ENCODE results near the gene EGR2. TPM values are rescaled to one million over a fixed set of nuclear protein-coding genes. Genes with fewer than 3 reads are reported as not detected.
A peak's percentile ranks its signal among the peaks of the same experiment; 100 is the strongest.

EGR2 gene
- polyA plus RNA-seq, 4 donors: 0.45 to 5.4 (median 0.88) TPM

- H3K4me3 ChIP-seq (ENCODE audit: low read depth in 1 of 3, low read length in 3 of 3): no peak overlapping the region
- H3K27ac ChIP-seq (ENCODE audit: low read depth in 1 of 3, low read length in 2 of 3): no peak overlapping the region
- FAIRE-seq (no peak), DNase-seq (peak in 1 of 2 donors; percentile 7)
- no peaks in the 10 kb centered on the region for H3K9me3 ChIP-seq (ENCODE audit: control insufficient read depth in 2 of 2, insufficient read depth in 1 of 2, low read depth in 1 of 2, low read length in 1 of 2)
- no peaks in the 10 kb centered on the region for H3K4me1 ChIP-seq (ENCODE audit: control insufficient read depth in 3 of 3, insufficient read depth in 2 of 3, low read depth in 1 of 3, low read length in 2 of 3)
- H3K36me3 ChIP-seq (ENCODE audit: control insufficient read depth in 3 of 3, insufficient read depth in 2 of 3, low read depth in 1 of 3, low read length in 3 of 3): no peaks in the 10 kb centered on the region
- 43 to 87% (median 62%) methylated on average over 2 of the region's 2 CpGs for WGBS, 3 donors
- H3K27me3 ChIP-seq (ENCODE audit: control insufficient read depth in 3 of 3, insufficient read depth in 3 of 3, low read length in 3 of 3): no peaks in the 10 kb centered on the region
Measured at GRCh38 chr10:62851442-62851841, 35.3 kb upstream of the EGR2 start.

- FAIRE-seq: no peak
- 56 to 68% (median 59%) methylated on average over 3 of the region's 3 CpGs for WGBS, 3 donors
- Histone ChIP-seq H3K36me3 (ENCODE audit: control insufficient read depth in 3 of 3, insufficient read depth in 2 of 3, low read depth in 1 of 3, low read length in 3 of 3) (no peaks in the 10 kb centered on the region), H3K4me1 (ENCODE audit: control insufficient read depth in 3 of 3, insufficient read depth in 2 of 3, low read depth in 1 of 3, low read length in 2 of 3) (no peaks in the 10 kb centered on the region), H3K4me3 (ENCODE audit: low read depth in 1 of 3, low read length in 3 of 3) (no peak overlapping the region), H3K27me3 (ENCODE audit: control insufficient read depth in 3 of 3, insufficient read depth in 3 of 3, low read length in 3 of 3) (no peaks in the 10 kb centered on the region), H3K9me3 (ENCODE audit: control insufficient read depth in 2 of 2, insufficient read depth in 1 of 2, low read depth in 1 of 2, low read length in 1 of 2) (no peaks in the 10 kb centered on the region), H3K27ac (ENCODE audit: low read depth in 1 of 3, low read length in 2 of 3) (no peak overlapping the region)
- DNase-seq: no peak
Measured at GRCh38 chr10:62850646-62851045, 34.5 kb upstream of the EGR2 start.

- Histone ChIP-seq H3K27me3 (ENCODE audit: control insufficient read depth in 3 of 3, insufficient read depth in 3 of 3, low read length in 3 of 3) (peaks cover 0 to 3% (median 0%) of the 10 kb centered on the region in 3 donors), H3K9me3 (ENCODE audit: control insufficient read depth in 2 of 2, insufficient read depth in 1 of 2, low read depth in 1 of 2, low read length in 1 of 2) (no peaks in the 10 kb centered on the region), H3K4me3 (ENCODE audit: low read depth in 1 of 3, low read length in 3 of 3) (no peak overlapping the region), H3K36me3 (ENCODE audit: control insufficient read depth in 3 of 3, insufficient read depth in 2 of 3, low read depth in 1 of 3, low read length in 3 of 3) (no peaks in the 10 kb centered on the region), H3K27ac (ENCODE audit: low read depth in 1 of 3, low read length in 2 of 3) (no peak overlapping the region), H3K4me1 (ENCODE audit: control insufficient read depth in 3 of 3, insufficient read depth in 2 of 3, low read depth in 1 of 3, low read length in 2 of 3) (no peaks in the 10 kb centered on the region)
- FAIRE-seq (no peak), DNase-seq (no peak)
Measured at GRCh38 chr10:62847433-62847832, 31.3 kb upstream of the EGR2 start.

GRCh38 chr10:62844280-62845011 lies 28.3 kb upstream of the EGR2 start:
- Histone ChIP-seq H3K4me3 (ENCODE audit: low read depth in 1 of 3, low read length in 3 of 3) (no peak overlapping the region), H3K4me1 (ENCODE audit: control insufficient read depth in 3 of 3, insufficient read depth in 2 of 3, low read depth in 1 of 3, low read length in 2 of 3) (no peaks in the 10 kb centered on the region), H3K27me3 (ENCODE audit: control insufficient read depth in 3 of 3, insufficient read depth in 3 of 3, low read length in 3 of 3) (peaks cover 0 to 3% (median 0%) of the 10 kb centered on the region in 3 donors), H3K36me3 (ENCODE audit: control insufficient read depth in 3 of 3, insufficient read depth in 2 of 3, low read depth in 1 of 3, low read length in 3 of 3) (no peaks in the 10 kb centered on the region), H3K27ac (ENCODE audit: low read depth in 1 of 3, low read length in 2 of 3) (no peak overlapping the region), H3K9me3 (ENCODE audit: control insufficient read depth in 2 of 2, insufficient read depth in 1 of 2, low read depth in 1 of 2, low read length in 1 of 2) (no peaks in the 10 kb centered on the region)
- WGBS, 3 donors: 56 to 74% (median 71%) methylated on average over 7 of the region's 7 CpGs
- no peak for DNase-seq
- no peak for FAIRE-seq

- no peak overlapping the region for H3K4me3 ChIP-seq (ENCODE audit: low read depth in 1 of 3, low read length in 3 of 3)
- H3K36me3 ChIP-seq (ENCODE audit: control insufficient read depth in 3 of 3, insufficient read depth in 2 of 3, low read depth in 1 of 3, low read length in 3 of 3): no peaks in the 10 kb centered on the region
- no peaks in the 10 kb centered on the region for H3K9me3 ChIP-seq (ENCODE audit: control insufficient read depth in 2 of 2, insufficient read depth in 1 of 2, low read depth in 1 of 2, low read length in 1 of 2)
- WGBS, 3 donors: 62 to 70% (median 65%) methylated on average over 3 of the region's 3 CpGs
- DNase-seq (no peak), FAIRE-seq (no peak)
- peaks cover 0 to 3% (median 0%) of the 10 kb centered on the region in 3 donors for H3K27me3 ChIP-seq (ENCODE audit: control insufficient read depth in 3 of 3, insufficient read depth in 3 of 3, low read length in 3 of 3)
- no peaks in the 10 kb centered on the region for H3K4me1 ChIP-seq (ENCODE audit: control insufficient read depth in 3 of 3, insufficient read depth in 2 of 3, low read depth in 1 of 3, low read length in 2 of 3)
- H3K27ac ChIP-seq (ENCODE audit: low read depth in 1 of 3, low read length in 2 of 3): no peak overlapping the region
Measured at GRCh38 chr10:62843600-62843999, 27.4 kb upstream of the EGR2 start.

DNA sequence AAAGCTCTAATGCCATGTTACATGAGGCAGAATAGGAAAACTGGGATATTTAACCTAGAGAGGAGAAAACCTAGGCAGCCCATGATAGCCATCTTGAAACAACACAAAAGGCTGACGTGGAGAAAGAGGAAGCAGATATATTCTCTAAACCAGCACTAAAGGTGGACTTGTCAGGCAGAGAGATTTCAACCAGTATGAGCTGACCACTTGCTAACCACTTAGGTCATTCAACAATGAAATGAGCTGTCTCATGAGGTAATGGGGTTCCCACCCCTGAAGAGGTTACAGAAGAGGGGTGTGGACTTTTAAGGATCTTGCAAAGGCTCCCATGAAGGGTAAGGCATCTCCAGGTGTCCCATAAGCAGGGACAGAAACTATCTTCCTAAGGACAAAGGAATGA lies 26.8 kb upstream of the EGR2 start:
- Histone ChIP-seq H3K4me3 (ENCODE audit: low read depth in 1 of 3, low read length in 3 of 3) (no peak overlapping the region), H3K27me3 (ENCODE audit: control insufficient read depth in 3 of 3, insufficient read depth in 3 of 3, low read length in 3 of 3) (peaks cover 0 to 3% (median 0%) of the 10 kb centered on the region in 3 donors), H3K9me3 (ENCODE audit: control insufficient read depth in 2 of 2, insufficient read depth in 1 of 2, low read depth in 1 of 2, low read length in 1 of 2) (no peaks in the 10 kb centered on the region), H3K36me3 (ENCODE audit: control insufficient read depth in 3 of 3, insufficient read depth in 2 of 3, low read depth in 1 of 3, low read length in 3 of 3) (no peaks in the 10 kb centered on the region), H3K4me1 (ENCODE audit: control insufficient read depth in 3 of 3, insufficient read depth in 2 of 3, low read depth in 1 of 3, low read length in 2 of 3) (no peaks in the 10 kb centered on the region), H3K27ac (ENCODE audit: low read depth in 1 of 3, low read length in 2 of 3) (no peak overlapping the region)
- DNase-seq (no peak), FAIRE-seq (no peak)
- 38 to 48% (median 48%) methylated on average over 1 of the region's 1 CpG for WGBS, 3 donors

DNA sequence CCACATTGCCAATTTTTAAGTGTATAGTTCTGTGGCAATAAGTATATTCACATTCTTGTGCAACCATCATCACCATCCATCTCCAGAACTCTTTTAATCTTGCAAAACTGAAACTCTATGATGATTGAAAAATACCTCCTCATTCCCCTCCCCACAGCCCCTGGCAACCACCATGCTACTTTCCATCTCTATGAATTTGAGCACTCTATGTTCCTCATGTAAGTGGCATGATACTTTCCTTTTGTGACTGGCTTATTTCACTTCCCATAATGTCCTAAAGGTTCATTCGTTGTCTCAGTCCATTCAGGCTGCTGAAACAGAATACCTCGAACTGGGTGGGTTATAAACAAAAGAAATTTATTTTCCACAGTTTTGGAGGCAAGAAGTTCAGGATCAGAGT lies 23.4 kb upstream of the EGR2 start:
- FAIRE-seq (no peak), DNase-seq (no peak)
- H3K27ac ChIP-seq (ENCODE audit: low read depth in 1 of 3, low read length in 2 of 3): no peak overlapping the region
- no peak overlapping the region for H3K4me3 ChIP-seq (ENCODE audit: low read depth in 1 of 3, low read length in 3 of 3)
- WGBS, 3 donors: 72 to 84% (median 73%) methylated on average over 2 of the region's 2 CpGs
- H3K27me3 ChIP-seq (ENCODE audit: control insufficient read depth in 3 of 3, insufficient read depth in 3 of 3, low read length in 3 of 3): peaks cover 0 to 3% (median 0%) of the 10 kb centered on the region in 3 donors
- no peaks in the 10 kb centered on the region for H3K9me3 ChIP-seq (ENCODE audit: control insufficient read depth in 2 of 2, insufficient read depth in 1 of 2, low read depth in 1 of 2, low read length in 1 of 2)
- no peaks in the 10 kb centered on the region for H3K4me1 ChIP-seq (ENCODE audit: control insufficient read depth in 3 of 3, insufficient read depth in 2 of 3, low read depth in 1 of 3, low read length in 2 of 3)
- no peaks in the 10 kb centered on the region for H3K36me3 ChIP-seq (ENCODE audit: control insufficient read depth in 3 of 3, insufficient read depth in 2 of 3, low read depth in 1 of 3, low read length in 3 of 3)

- H3K27ac ChIP-seq (ENCODE audit: low read depth in 1 of 3, low read length in 2 of 3): no peak overlapping the region
- no peaks in the 10 kb centered on the region for H3K9me3 ChIP-seq (ENCODE audit: control insufficient read depth in 2 of 2, insufficient read depth in 1 of 2, low read depth in 1 of 2, low read length in 1 of 2)
- H3K27me3 ChIP-seq (ENCODE audit: control insufficient read depth in 3 of 3, insufficient read depth in 3 of 3, low read length in 3 of 3): peaks cover 0 to 6% (median 0%) of the 10 kb centered on the region in 3 donors
- WGBS, 3 donors: 34 to 40% (median 36%) methylated on average over 2 of the region's 2 CpGs
- no peak overlapping the region for H3K4me3 ChIP-seq (ENCODE audit: low read depth in 1 of 3, low read length in 3 of 3)
- H3K36me3 ChIP-seq (ENCODE audit: control insufficient read depth in 3 of 3, insufficient read depth in 2 of 3, low read depth in 1 of 3, low read length in 3 of 3): no peaks in the 10 kb centered on the region
- H3K4me1 ChIP-seq (ENCODE audit: control insufficient read depth in 3 of 3, insufficient read depth in 2 of 3, low read depth in 1 of 3, low read length in 2 of 3): no peaks in the 10 kb centered on the region
- FAIRE-seq (no peak), DNase-seq (no peak)
Measured at GRCh38 chr10:62831346-62831745, 15.2 kb upstream of the EGR2 start.

DNA sequence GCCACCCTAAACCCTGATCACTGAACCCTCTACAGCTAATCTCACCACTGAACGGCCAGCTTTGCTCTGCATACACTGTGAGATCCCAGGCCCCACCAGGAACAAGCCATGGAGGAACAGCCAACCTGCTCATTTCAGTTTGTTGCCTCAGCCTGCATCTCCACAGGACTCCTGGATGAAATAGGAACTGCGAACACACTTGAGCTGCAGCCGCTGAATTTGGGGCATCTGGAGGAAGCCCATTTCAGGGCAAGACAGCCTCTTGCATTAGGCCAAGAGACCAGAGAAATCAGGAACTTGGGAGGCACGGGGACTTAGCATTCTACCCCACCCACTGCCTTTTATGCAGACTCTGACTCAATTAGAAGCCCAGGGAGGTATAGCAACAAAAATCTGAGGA lies 14.5 kb upstream of the EGR2 start:
- no peaks in the 10 kb centered on the region for H3K9me3 ChIP-seq (ENCODE audit: control insufficient read depth in 2 of 2, insufficient read depth in 1 of 2, low read depth in 1 of 2, low read length in 1 of 2)
- no peaks in the 10 kb centered on the region for H3K36me3 ChIP-seq (ENCODE audit: control insufficient read depth in 3 of 3, insufficient read depth in 2 of 3, low read depth in 1 of 3, low read length in 3 of 3)
- FAIRE-seq (no peak), DNase-seq (no peak)
- 69 to 76% (median 70%) methylated on average over 4 of the region's 4 CpGs for WGBS, 3 donors
- H3K27me3 ChIP-seq (ENCODE audit: control insufficient read depth in 3 of 3, insufficient read depth in 3 of 3, low read length in 3 of 3): peaks cover 0 to 6% (median 0%) of the 10 kb centered on the region in 3 donors
- no peaks in the 10 kb centered on the region for H3K4me1 ChIP-seq (ENCODE audit: control insufficient read depth in 3 of 3, insufficient read depth in 2 of 3, low read depth in 1 of 3, low read length in 2 of 3)
- H3K4me3 ChIP-seq (ENCODE audit: low read depth in 1 of 3, low read length in 3 of 3): no peak overlapping the region
- no peak overlapping the region for H3K27ac ChIP-seq (ENCODE audit: low read depth in 1 of 3, low read length in 2 of 3)
